WERI-Rb-1 (cell line): Measurements from ENCODE around the gene E2F8.

Source experiments
- DNase-seq: peaks from one replicate; pipeline ENCODE4 v3.0.0-alpha.2; 2020
- H3K27ac ChIP-seq: fragments of 250-450 bp; sonication (Bioruptor Pico); 2 replicates; pipeline ENCODE4 v1.5.1; 2020; ENCODE audit warnings: mild to moderate bottlenecking, moderate library complexity
- H3K27me3 ChIP-seq: fragments of 250-450 bp; sonication (Bioruptor Pico); 2 replicates; pipeline ENCODE4 v1.5.1; 2021; ENCODE audit warnings: mild to moderate bottlenecking, low read depth, moderate library complexity; ENCODE audit not compliant: insufficient read depth, severe bottlenecking
- H3K36me3 ChIP-seq: fragments of 250-450 bp; sonication (Bioruptor Pico); 2 replicates; pipeline ENCODE4 v1.5.1; 2020; ENCODE audit warnings: mild to moderate bottlenecking, moderate library complexity
- H3K4me3 ChIP-seq: 2 replicates; pipeline ENCODE4 v1.5.1; 2011; ENCODE audit warnings: low read depth, mild to moderate bottlenecking, control low read depth, low read length
- H3K9me3 ChIP-seq: fragments of 250-450 bp; sonication (Bioruptor Pico); 2 replicates; pipeline ENCODE4 v1.5.1; 2021; ENCODE audit warnings: mild to moderate bottlenecking, moderate library complexity; ENCODE audit not compliant: severe bottlenecking
- CTCF ChIP-seq: IDR thresholded peaks from 2 replicates; pipeline ENCODE4 v1.5.1; 2011; ENCODE audit warnings: low read depth, mild to moderate bottlenecking, control low read depth, inconsistent platforms, low read length

The E2F8 gene

GRCh38 chr11:19216709-19217374, 23.9 kb downstream of the E2F8 start:
- Histone ChIP-seq H3K9me3 (no peaks in the 10 kb centered on the region), H3K27me3 (no peaks in the 10 kb centered on the region), H3K27ac (no peak overlapping the region), H3K36me3 (no peaks in the 10 kb centered on the region), H3K4me3 (no peak overlapping the region)
- no peak for TF ChIP-seq CTCF
- DNase-seq = no peak

GRCh38 chr11:19216021-19216420, 24.7 kb downstream of the E2F8 start:
- Histone ChIP-seq H3K36me3 (no peaks in the 10 kb centered on the region), H3K9me3 (no peaks in the 10 kb centered on the region), H3K27ac (no peak overlapping the region), H3K27me3 (no peaks in the 10 kb centered on the region), H3K4me3 (no peak overlapping the region)
- DNase-seq = no peak
- TF ChIP-seq CTCF = no peak

GRCh38 chr11:19209617-19210370, 31.0 kb downstream of the E2F8 start:
- DNase-seq = no peak
- H3K9me3 ChIP-seq = no peaks in the 10 kb centered on the region
- no peak overlapping the region for H3K4me3 ChIP-seq
- no peak for TF ChIP-seq CTCF
- H3K27me3 ChIP-seq = no peaks in the 10 kb centered on the region
- no peaks in the 10 kb centered on the region for H3K36me3 ChIP-seq
- H3K27ac ChIP-seq = no peak overlapping the region

- no peaks in the 10 kb centered on the region for H3K9me3 ChIP-seq
- TF ChIP-seq CTCF = no peak
- H3K27ac ChIP-seq = no peak overlapping the region
- DNase-seq = no peak
- no peaks in the 10 kb centered on the region for H3K36me3 ChIP-seq
- H3K4me3 ChIP-seq = no peak overlapping the region
- no peaks in the 10 kb centered on the region for H3K27me3 ChIP-seq
Measured at GRCh38 chr11:19208959-19209546, 31.7 kb downstream of the E2F8 start.

GRCh38 chr11:19208181-19208580, 32.6 kb downstream of the E2F8 start:
- H3K27me3 ChIP-seq = no peaks in the 10 kb centered on the region
- no peak overlapping the region for H3K27ac ChIP-seq
- DNase-seq = no peak
- no peaks in the 10 kb centered on the region for H3K36me3 ChIP-seq
- H3K4me3 ChIP-seq = no peak overlapping the region
- no peak for TF ChIP-seq CTCF
- H3K9me3 ChIP-seq = no peaks in the 10 kb centered on the region
